Stimulated activated memory B cell treated with anti-CD40 and anti-IgM and Interleukin-4, amounts not matched to agents 10 μg/mL and 1 μg/mL and 100 μg/mL, for 72 hours (primary cell): Measurements from ENCODE around the gene TLR9.

ENCODE experiments used
- ATAC-seq: fragments of 150-1000 bp; cut with Tn5 transposase; 2 replicates; pipeline ENCODE4 v1.10.0; 2021
- H3K27ac Mint-ChIP-seq: one replicate; pipeline ENCODE4 v1.8.0; 2022; ENCODE audit warnings: mild to moderate bottlenecking, mixed read lengths
- H3K27me3 Mint-ChIP-seq: one replicate; pipeline ENCODE4 v1.8.0; 2022; ENCODE audit warnings: mixed read lengths
- H3K36me3 Mint-ChIP-seq: one replicate; pipeline ENCODE4 v1.8.0; 2022; ENCODE audit warnings: mixed read lengths
- H3K4me1 Mint-ChIP-seq: one replicate; pipeline ENCODE4 v1.8.0; 2022; ENCODE audit warnings: mixed read lengths
- H3K4me3 Mint-ChIP-seq: one replicate; pipeline ENCODE4 v1.8.0; 2022; ENCODE audit warnings: mild to moderate bottlenecking, moderate library complexity, mixed read lengths
- H3K9me3 Mint-ChIP-seq: one replicate; pipeline ENCODE4 v1.8.0; 2022; ENCODE audit warnings: mixed read lengths

The TLR9 gene

DNA sequence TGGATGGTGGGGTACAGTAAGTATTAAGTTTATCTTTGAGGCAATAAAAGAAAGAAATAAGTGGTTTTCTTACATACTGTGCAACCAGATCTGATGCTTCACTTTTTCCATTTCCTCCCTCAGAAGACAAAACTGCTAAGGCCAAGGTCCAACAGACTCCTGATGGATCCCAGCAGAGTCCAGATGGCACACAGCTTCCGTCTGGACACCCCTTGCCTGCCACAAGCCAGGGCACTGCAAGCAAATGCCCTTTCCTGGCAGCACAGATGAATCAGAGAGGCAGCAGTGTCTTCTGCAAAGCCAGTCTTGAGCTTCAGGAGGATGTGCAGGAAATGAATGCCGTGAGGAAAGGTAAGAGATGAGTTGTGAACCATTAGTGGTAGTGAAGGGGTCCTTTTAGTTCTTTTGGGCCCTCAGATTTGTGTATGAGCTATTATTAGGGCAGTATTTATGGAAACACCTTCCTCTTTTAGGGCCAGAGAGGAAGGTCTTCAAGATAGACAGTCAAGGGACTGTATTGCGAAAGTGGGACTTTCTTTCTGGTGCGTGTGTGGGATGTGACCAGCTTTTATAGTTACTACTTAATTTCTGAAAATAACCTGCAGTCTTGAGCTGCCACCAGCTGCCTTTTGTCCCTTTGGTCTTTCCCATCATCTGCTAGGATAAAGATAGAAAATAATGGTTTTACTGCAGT is 22.9 kb downstream of the TLR9 start:
- Mint-ChIP-seq H3K9me3 (no peaks in the 10 kb centered on the region), H3K27ac (peak overlapping the region; percentile 36), H3K27me3 (no peaks in the 10 kb centered on the region), H3K4me1 (peaks cover 47% of the 10 kb centered on the region), H3K36me3 (peaks cover 53% of the 10 kb centered on the region), H3K4me3 (no peak overlapping the region)
- no peak for ATAC-seq

DNA sequence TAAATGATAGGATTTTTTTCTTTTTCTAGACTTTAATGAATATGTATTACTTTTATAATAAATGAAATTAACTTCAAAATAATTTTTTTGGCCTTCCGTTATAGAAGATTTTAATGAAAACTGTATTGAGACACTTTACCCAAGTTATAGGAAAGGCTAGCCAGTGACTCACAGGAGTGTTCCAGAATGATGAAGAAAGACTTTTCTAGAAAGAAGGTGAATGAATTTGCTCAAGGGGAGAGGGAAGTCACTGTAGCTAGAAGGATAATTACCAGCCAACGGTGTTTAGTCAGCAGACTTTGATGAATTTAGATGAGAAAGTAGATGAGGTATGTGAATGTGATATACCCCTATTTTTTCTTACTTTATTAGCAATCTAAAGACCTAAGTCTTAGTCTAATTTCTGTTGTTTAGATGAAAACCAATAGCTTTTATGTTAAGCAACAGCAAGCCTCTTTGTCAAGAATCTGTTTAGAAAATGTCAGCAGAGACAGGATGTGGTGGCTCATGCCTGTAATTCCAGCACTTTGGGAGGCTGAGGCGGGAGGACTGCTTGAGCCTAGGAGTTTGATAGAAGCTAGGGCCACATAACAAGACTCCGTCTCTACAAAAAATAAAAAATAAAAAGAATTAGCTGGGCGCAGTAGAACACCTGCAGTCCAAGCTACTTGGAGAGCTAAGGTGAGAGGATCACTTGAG is 24.3 kb downstream of the TLR9 start:
- Mint-ChIP-seq H3K4me1 (peaks cover 58% of the 10 kb centered on the region), H3K9me3 (no peaks in the 10 kb centered on the region), H3K27ac (peak overlapping the region; percentile 36), H3K27me3 (no peaks in the 10 kb centered on the region), H3K4me3 (no peak overlapping the region), H3K36me3 (peaks cover 42% of the 10 kb centered on the region)
- no peak for ATAC-seq

DNA sequence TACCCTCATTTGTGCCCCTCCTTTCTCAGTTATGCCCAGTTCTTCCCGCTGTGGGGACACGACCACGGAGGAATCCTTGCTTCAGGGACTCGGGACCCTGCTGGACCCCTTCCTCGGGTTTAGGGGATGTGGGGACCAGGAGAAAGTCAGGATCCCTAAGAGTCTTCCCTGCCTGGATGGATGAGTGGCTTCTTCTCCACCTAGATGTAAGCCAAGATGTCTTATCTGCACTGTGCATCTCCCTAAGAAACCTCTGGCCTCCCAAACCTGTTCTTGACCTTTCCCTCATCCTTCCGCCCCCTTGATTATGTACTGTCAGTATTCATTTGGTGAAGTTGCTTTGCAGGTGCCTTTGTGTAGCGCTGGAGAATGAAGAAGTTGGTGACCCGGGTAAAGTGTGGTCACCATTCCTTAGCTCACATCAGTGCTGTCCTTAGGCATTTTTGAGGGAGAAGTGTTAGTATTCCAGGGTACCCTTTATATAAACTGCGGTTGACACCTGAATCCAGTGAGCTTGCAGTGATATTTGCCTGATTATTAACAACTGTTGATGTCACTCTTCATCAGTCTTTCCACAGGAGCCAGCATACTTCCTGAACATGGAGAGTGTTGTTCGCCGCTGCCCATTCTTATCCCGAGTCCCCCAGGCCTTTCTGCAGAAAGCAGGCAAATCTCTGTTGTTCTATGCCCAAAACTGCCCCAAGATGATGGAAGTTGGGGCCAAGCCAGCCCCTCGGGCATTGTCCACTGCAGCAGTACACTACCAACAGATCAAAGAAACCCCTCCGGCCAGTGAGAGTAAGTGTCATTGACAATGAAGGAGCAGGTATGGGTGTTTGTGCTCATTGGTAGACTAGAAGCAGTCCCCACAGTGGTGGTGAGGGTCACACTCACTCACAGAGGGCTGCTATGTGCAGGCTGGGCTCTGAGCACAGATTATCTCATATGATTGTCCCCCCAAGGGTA is 26.5 kb downstream of the TLR9 start:
- peak overlapping the region; percentile 99 for H3K4me3 Mint-ChIP-seq
- H3K27me3 Mint-ChIP-seq, result no peaks in the 10 kb centered on the region
- H3K27ac Mint-ChIP-seq, result peak overlapping the region; percentile 94
- peaks cover 31% of the 10 kb centered on the region for H3K36me3 Mint-ChIP-seq
- H3K9me3 Mint-ChIP-seq, result no peaks in the 10 kb centered on the region
- no peak for ATAC-seq
- H3K4me1 Mint-ChIP-seq, result peaks cover 58% of the 10 kb centered on the region

DNA sequence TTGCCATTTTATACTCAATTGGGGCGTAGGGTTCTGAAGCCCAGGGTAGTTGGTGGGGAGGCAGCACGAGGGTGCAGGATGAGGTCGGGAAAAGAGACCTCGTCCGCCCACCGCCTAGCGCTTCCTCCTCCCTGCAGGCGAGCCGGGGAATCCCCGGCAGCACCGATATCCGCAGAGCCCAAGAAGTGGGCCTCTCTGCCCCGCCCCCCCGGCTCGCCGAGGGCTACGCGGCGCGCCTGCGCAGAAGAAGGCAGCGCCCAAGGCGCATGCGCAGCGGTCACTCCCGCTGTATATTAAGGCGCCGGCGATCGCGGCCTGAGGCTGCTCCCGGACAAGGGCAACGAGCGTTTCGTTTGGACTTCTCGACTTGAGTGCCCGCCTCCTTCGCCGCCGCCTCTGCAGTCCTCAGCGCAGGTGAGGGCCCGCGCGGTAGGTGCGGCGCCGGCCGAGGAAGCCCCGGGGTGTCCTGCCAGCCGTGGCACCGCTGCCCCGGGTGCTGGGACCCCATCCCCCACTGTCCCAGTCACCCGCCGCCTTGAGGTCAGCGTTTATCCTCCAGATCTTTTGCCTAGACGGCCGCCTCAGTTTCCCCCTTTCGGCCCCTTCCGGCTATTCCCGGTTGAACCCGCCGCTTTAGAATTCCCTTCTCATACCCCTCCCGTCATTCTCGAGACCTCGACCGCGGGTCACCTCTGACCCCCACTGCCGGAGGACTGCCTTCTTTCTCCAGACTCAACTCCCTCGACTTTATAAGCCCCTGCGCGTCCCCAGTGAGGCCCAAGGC is 27.4 kb downstream of the TLR9 start, which contains the start of gene ALAS1:
ALAS1 (plus strand) TSS at position 319 of the 784 bp plus-strand sequence. CDS start 1,082 bp downstream, outside the sequence.
- no peaks in the 10 kb centered on the region for H3K27me3 Mint-ChIP-seq
- peaks cover 54% of the 10 kb centered on the region for H3K4me1 Mint-ChIP-seq
- peaks cover 22% of the 10 kb centered on the region for H3K36me3 Mint-ChIP-seq
- peak; percentile 95 for ATAC-seq
- no peaks in the 10 kb centered on the region for H3K9me3 Mint-ChIP-seq
- peak within 1 kb of the TSS; percentile 99 for H3K4me3 Mint-ChIP-seq
- H3K27ac Mint-ChIP-seq, result peak within 1 kb of the TSS; percentile 94

DNA sequence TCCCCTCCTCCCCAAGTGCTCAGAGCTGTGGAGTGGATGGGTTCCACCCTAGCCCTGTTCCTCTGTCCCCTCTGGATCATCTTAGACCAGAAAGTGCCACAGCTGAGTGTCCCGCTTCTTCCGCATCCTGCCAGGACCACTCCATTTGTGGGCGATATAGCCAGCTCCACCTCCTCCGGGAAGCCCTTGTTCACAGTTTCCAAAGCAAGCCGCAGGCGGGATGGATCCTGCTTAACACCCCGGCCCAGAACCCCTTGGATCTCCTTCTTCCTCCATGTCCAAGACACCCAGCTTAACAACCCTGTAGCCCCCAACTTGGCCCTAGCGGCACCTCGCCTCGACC is 28.0 kb downstream of the TLR9 start:
- no peak for ATAC-seq
- Mint-ChIP-seq H3K4me3 (peak overlapping the region; percentile 99), H3K9me3 (no peaks in the 10 kb centered on the region), H3K36me3 (peaks cover 18% of the 10 kb centered on the region), H3K27ac (peak overlapping the region; percentile 94), H3K4me1 (peaks cover 49% of the 10 kb centered on the region), H3K27me3 (no peaks in the 10 kb centered on the region)

DNA sequence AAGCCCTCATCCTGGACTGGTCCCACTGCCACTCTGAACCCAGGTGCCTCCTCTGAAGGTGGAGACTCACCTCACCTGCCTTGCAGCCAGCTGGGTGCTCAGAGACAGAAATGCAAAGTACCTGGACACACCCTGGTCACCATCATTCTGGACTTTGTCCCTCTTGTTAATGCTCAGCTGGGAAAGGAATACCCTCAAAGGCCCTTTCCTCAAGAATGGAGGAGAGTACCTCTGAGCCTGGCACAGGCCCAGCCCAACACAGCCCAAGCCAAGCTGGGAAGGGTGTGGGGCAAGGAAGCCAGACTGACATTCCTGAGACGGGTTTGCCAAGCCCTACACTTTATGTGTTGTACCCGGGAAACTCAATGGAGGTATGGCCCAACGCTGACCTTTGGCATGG is 28.5 kb downstream of the TLR9 start:
- ATAC-seq, result no peak
- Mint-ChIP-seq H3K27me3 (no peaks in the 10 kb centered on the region), H3K9me3 (no peaks in the 10 kb centered on the region), H3K4me1 (peaks cover 44% of the 10 kb centered on the region), H3K4me3 (no peak overlapping the region), H3K27ac (peak overlapping the region; percentile 94), H3K36me3 (peaks cover 13% of the 10 kb centered on the region)

DNA sequence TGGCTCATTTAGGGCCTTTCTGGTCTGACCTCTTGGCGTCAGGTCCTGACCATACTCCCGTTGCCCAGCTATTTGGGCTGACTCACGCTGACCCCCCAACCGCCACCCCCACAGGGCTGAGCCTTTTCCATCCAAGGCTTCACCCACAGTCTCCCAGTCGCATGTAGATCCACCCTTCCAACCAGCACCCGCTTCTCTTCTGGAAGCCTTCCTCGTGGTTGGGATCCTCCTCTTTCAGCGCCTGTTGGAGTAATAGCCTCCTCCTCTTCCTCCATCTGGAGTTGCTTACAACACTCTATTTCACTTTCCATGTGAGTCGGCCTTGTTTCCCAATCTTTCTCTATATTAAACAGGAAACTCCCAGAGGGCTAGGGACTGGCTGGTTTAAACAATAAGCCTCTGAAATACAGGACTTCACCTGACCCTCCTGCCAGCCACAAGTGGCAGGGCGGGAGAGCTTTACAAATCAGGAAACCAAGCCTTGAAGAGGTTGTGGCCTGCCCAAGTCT is 29.6 kb downstream of the TLR9 start:
- H3K4me1 Mint-ChIP-seq, result peaks cover 34% of the 10 kb centered on the region
- H3K4me3 Mint-ChIP-seq, result no peak overlapping the region
- H3K9me3 Mint-ChIP-seq, result no peaks in the 10 kb centered on the region
- no peak overlapping the region for H3K27ac Mint-ChIP-seq
- H3K27me3 Mint-ChIP-seq, result no peaks in the 10 kb centered on the region
- peaks cover 2% of the 10 kb centered on the region for H3K36me3 Mint-ChIP-seq
- ATAC-seq, result no peak

DNA sequence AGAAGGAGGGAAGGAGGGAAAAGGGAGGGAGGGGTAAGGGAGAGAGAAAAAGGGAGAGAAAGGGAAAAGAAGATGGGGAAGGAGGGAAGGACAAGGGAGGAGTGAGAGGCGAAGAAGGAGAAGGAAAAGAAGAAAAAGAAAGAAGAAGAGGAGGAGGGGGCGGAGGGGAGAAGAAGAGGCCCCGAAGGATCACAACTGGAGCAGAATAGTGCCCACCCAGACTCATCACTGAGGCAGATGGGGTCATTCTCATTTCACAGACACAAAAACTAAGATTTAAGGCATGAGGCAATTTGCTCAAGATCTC is 30.2 kb downstream of the TLR9 start:
- H3K4me1 Mint-ChIP-seq, result peaks cover 32% of the 10 kb centered on the region
- H3K27ac Mint-ChIP-seq, result peak overlapping the region; percentile 44
- no peaks in the 10 kb centered on the region for H3K9me3 Mint-ChIP-seq
- no peaks in the 10 kb centered on the region for H3K27me3 Mint-ChIP-seq
- no peaks in the 10 kb centered on the region for H3K36me3 Mint-ChIP-seq
- ATAC-seq, result no peak
- H3K4me3 Mint-ChIP-seq, result no peak overlapping the region

DNA sequence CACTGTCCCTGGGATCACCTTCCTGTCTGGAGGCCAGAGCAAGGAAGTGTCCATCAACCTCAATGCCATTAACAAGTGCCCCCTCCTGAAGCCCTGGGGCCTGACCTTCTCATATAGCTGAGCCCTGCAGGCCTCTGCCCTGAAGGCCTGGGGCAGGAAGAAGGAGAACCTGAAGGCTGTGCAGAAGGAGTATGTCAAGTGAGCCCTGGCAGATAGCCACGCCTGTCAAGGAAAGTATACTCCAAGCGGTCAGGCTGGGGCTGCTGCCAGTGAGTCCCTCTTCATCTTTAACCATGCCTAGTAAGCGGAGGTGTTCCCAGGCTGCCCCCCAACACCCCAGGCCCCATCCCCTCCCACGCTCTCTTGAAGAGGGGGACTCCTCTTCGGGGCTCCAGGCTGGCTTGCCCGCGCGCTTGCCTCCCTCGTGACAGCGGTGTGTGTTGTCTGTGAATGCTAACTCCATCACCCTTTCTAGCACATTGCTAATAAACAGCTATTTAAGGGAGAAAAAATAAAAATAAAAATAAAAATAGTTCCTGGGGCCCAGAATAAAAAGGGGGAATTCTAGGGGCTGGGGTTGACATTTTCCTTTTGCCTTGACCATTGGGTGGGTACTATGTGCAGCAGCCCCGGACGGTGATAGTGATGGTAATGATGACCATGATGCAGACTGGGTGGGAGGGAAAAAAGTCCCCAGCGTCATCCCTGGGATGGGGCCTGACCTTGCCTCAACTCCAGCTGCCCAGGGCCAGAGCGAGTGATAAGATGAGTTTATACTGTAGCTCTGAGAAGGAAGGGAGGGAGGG is 30.8 kb downstream of the TLR9 start:
- no peak for ATAC-seq
- Mint-ChIP-seq H3K27me3 (no peaks in the 10 kb centered on the region), H3K4me1 (peaks cover 27% of the 10 kb centered on the region), H3K4me3 (no peak overlapping the region), H3K27ac (peak overlapping the region; percentile 44), H3K9me3 (no peaks in the 10 kb centered on the region), H3K36me3 (no peaks in the 10 kb centered on the region)

DNA sequence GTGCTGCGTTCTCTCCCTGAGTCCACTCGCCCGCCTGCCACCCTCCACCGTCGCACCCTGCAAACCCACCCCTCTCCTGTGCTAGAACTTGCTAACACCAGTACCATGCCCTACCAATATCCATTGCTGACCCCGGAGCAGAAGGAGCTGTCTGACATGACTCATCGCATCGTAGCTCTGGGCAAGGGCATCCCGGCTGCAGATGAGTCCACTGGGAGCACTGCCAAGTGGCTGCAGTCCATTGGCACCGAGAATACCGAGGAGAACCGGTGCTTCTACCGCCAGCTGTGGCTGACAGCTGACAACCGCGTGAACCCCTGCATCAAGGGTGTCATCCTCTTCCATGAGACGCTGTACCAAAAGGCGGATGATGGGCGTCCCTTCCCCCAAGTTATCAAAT is 32.4 kb downstream of the TLR9 start:
- ATAC-seq, result no peak
- H3K27me3 Mint-ChIP-seq, result no peaks in the 10 kb centered on the region
- no peaks in the 10 kb centered on the region for H3K36me3 Mint-ChIP-seq
- H3K27ac Mint-ChIP-seq, result no peak overlapping the region
- H3K9me3 Mint-ChIP-seq, result no peaks in the 10 kb centered on the region
- H3K4me1 Mint-ChIP-seq, result peaks cover 24% of the 10 kb centered on the region
- H3K4me3 Mint-ChIP-seq, result no peak overlapping the region

DNA sequence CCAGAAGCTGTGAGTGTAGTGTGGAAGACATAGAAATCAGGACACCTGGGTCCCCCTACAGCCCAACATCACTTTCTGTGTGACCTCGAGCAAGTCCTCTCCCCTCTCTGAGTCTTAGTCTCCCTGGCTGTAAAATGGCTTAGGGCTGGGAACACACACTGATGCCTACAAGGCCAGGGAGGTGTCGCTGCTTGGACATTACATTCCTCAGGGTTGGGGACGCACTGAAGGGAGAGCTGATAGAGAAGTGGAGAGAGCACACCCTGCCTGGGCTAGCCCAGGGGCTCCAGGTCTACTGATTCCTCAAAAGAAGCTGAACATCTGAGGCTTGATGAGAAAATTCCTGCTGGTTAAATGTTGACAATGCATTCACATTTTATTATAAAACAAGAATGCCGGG is 33.8 kb downstream of the TLR9 start:
- no peaks in the 10 kb centered on the region for H3K36me3 Mint-ChIP-seq
- no peaks in the 10 kb centered on the region for H3K9me3 Mint-ChIP-seq
- no peak overlapping the region for H3K27ac Mint-ChIP-seq

DNA sequence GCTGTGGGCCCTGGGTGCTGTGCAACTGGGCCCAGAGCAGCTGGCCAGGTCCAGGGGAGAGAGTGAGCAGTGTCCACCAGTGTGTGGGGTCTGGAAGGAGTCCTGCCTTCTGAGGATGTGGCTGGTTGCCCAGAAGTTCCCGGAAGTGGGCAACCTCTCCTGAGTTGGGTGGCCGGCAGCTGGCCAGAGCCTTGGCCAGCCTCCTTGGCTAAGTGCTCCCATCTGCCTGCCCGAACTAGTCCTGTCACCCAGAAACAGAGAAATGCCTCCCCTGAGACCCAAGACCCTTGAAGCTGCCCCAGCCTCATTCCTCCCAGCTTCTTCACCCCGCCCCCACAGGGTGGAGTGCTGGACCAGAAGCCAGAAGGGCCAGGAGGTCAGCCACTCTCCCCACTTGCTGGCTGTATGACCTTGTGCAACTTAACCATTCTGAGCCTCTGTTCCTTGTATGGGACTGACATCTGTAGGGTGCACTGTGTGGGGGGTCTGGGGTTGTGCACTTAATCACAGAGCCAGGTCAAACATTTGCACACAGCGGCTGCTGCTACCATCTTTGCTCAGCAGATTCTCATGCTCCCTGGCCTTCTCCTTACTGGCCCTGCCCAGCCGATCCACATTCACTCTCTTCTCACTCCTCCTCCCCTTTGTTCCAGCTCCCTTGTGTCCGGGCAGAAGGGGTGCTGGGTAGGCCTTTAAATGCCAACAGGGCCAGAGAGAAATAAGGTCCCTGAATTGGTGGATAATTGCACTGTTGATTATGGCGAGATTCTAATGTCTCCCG is 35.0 kb downstream of the TLR9 start:
- H3K36me3 Mint-ChIP-seq, result no peaks in the 10 kb centered on the region
- no peak overlapping the region for H3K27ac Mint-ChIP-seq
- H3K4me1 Mint-ChIP-seq, result peaks cover 9% of the 10 kb centered on the region
- H3K9me3 Mint-ChIP-seq, result no peaks in the 10 kb centered on the region
- H3K27me3 Mint-ChIP-seq, result no peaks in the 10 kb centered on the region
- no peak for ATAC-seq
- H3K4me3 Mint-ChIP-seq, result no peak overlapping the region

More for the DNA sequence above, 33.8 kb downstream of the TLR9 start:
- H3K4me3 Mint-ChIP-seq, result no peak overlapping the region
- ATAC-seq, result no peak
- H3K27me3 Mint-ChIP-seq, result no peaks in the 10 kb centered on the region
- peaks cover 11% of the 10 kb centered on the region for H3K4me1 Mint-ChIP-seq

DNA sequence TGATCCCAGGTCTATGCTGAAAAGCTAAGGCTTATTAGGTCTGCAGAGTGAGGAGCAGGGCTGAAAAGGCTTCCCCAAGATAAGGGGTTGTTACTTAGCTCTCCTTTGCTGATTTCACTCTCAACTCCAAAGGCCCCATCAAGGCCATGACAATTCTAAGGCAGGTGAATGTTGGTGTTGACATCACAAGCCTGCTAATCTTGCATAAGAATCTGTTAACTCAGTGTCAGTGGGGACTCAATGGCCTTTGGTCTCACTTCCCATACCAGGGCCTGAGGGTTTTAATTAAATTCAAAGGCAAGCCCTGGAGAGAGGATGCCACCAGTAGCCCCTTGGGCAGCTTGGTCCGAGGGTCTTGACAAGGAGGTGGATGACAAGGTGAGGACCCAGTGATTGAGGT is 36.9 kb downstream of the TLR9 start:
- H3K27me3 Mint-ChIP-seq, result no peaks in the 10 kb centered on the region
- H3K4me3 Mint-ChIP-seq, result no peak overlapping the region
- H3K27ac Mint-ChIP-seq, result peak overlapping the region; percentile 74
- ATAC-seq, result no peak
- peaks cover 9% of the 10 kb centered on the region for H3K4me1 Mint-ChIP-seq
- H3K9me3 Mint-ChIP-seq, result no peaks in the 10 kb centered on the region
- no peaks in the 10 kb centered on the region for H3K36me3 Mint-ChIP-seq
